ENCODE measurements around the gene CCNY. TPM values are rescaled to one million over a fixed set of nuclear protein-coding genes. Genes with fewer than 3 reads are reported as not detected.
A peak's percentile ranks its signal among the peaks of the same experiment; 100 is the strongest.

CCNY gene
- total RNA-seq, 4 donors from 2014 or later: 23.9 to 68.1 (median 39.5) TPM

DNA sequence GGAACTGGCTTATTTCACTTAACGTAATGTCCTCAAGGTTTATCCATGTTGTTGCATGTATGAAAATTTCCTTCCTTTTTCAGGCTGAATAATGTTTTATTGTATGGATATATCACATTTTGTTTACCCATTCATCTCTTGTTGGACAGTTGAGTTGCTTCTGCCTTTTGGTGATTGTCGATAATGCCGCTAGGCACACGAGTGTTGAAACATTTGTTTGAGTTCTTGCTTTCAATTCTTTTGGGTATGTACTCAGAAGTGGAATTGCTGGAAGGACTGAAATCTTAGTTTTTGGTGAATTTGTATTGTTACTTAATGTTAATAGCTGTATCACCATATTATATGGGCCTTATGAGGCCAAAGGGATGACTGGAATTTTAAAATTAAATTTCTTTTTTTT is 23.6 kb downstream of the CCNY start:
- no peak overlapping the region for H3K4me3 ChIP-seq
- DNase-seq (no peak), ATAC-seq (no peak)
- H3K4me1 ChIP-seq: peaks cover 11 to 24% of the 10 kb centered on the region in 2 donors
- no peaks in the 10 kb centered on the region for H3K36me3 ChIP-seq
- TF ChIP-seq POLR2A (IDR thresholded peaks at IDR 0.05): no peak
- no peak for TF ChIP-seq CTCF (IDR thresholded peaks at IDR 0.05 in 4 of 5, conservative IDR thresholded peaks at IDR 0.05 in 1 of 5)
- H3K27ac ChIP-seq: no peak overlapping the region
- in situ Hi-C loops (cut with MboI; ENCODE audit: low sequenced_read_pairs in 4 of 4) (no loop called here), intact Hi-C loops (cut with DNase I; ENCODE audit: low total_unique reads) (no loop called here)
- H3K27me3 ChIP-seq: no peaks in the 10 kb centered on the region
- H3K9me3 ChIP-seq: no peaks in the 10 kb centered on the region

DNA sequence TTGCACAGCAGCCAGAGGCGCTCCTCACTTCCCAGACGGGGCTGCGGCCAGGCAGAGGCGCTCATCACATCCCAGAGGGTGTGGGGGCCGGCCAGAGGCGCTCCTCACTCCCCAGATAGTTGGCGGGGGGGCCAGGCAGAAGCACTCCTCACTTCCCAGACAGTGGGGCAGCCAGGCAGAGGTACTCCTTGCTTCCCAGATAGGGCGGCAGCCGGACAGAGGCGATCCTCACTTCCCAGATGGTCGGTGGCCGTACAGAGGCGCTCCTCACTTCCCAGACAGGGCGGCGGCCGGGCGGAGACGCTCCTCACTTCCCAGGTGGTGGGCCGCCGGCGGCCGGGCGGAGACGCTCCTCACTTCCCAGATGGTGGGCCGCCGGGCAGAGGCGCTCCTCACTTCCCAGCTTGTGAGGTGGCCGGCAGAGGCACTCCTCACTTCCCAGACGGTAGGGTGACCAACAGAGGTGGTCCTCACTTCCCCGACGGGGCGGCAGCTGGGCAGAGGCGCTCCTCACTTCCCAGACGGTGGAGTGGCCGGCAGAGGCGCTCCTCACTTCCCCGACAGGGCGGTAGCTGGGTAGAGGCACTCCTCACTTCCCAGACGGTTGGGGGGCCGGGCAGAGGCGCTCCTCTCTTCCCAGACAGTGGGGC is 26.5 kb downstream of the CCNY start:
- DNase-seq (no peak), ATAC-seq (no peak)
- in situ Hi-C loops (cut with MboI; ENCODE audit: low sequenced_read_pairs in 4 of 4) (no loop called here), intact Hi-C loops (cut with DNase I; ENCODE audit: low total_unique reads) (no loop called here)
- Histone ChIP-seq H3K4me3 (no peak overlapping the region), H3K27me3 (no peaks in the 10 kb centered on the region), H3K36me3 (no peaks in the 10 kb centered on the region), H3K9me3 (no peaks in the 10 kb centered on the region), H3K27ac (no peak overlapping the region), H3K4me1 (peaks cover 31 to 32% of the 10 kb centered on the region in 2 donors)
- no peak for TF ChIP-seq CTCF (IDR thresholded peaks at IDR 0.05 in 4 of 5, conservative IDR thresholded peaks at IDR 0.05 in 1 of 5)
- TF ChIP-seq POLR2A (IDR thresholded peaks at IDR 0.05): no peak

DNA sequence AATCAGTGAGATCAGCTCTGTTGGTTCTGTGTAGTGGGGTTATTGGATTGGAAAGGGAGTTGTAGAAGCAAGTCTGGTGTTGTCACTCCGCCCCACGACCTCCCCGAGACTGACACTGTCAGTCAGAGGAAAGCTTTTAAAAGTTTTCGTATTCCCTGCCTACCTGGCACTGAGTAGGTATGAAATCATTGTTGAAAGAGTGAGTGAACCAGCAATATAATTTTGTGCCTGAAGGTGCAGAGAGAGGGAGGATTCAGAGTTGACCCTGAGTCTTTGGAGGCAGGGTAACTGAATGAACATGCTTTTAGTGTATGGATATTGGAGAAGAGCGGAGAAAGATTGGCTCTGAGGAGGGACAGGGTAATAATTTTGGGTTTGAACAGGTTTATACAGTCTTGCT is 27.3 kb downstream of the CCNY start:
- Histone ChIP-seq H3K9me3 (no peaks in the 10 kb centered on the region), H3K4me1 (peaks cover 38% of the 10 kb centered on the region in 2 donors), H3K27me3 (no peaks in the 10 kb centered on the region), H3K36me3 (no peaks in the 10 kb centered on the region), H3K4me3 (no peak overlapping the region), H3K27ac (no peak overlapping the region)
- no peak for TF ChIP-seq POLR2A (IDR thresholded peaks at IDR 0.05)
- TF ChIP-seq CTCF (IDR thresholded peaks at IDR 0.05 in 4 of 5, conservative IDR thresholded peaks at IDR 0.05 in 1 of 5): no peak
- ATAC-seq: no peak
- no peak for DNase-seq
- in situ Hi-C loops (cut with MboI; ENCODE audit: low sequenced_read_pairs in 4 of 4): no loop called here
- intact Hi-C loops (cut with DNase I; ENCODE audit: low total_unique reads): no loop called here

DNA sequence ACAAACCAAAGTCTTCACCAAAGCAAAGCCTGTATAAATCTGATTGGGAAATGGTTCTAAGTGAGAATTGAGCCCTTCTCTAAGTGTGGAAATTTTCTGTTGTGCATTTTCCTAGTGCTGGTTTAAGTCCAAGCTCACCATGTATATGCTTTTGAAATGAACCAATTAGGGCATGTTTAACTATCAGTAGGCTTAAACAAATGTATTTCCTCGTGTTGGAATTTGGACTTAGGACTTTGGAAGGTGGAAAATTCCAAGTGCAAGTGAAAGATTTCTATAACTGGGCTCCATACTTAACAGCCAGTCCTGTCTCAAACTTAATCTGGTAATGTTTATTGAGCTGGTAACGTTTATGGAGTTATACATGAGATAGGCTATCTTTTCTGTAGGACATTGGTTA is 28.5 kb downstream of the CCNY start:
- no peak for TF ChIP-seq POLR2A (IDR thresholded peaks at IDR 0.05)
- TF ChIP-seq CTCF (IDR thresholded peaks at IDR 0.05 in 4 of 5, conservative IDR thresholded peaks at IDR 0.05 in 1 of 5): no peak
- Histone ChIP-seq H3K27me3 (no peaks in the 10 kb centered on the region), H3K9me3 (no peaks in the 10 kb centered on the region), H3K36me3 (no peaks in the 10 kb centered on the region), H3K4me1 (peaks cover 48 to 51% of the 10 kb centered on the region in 2 donors), H3K4me3 (no peak overlapping the region), H3K27ac (peak overlapping the region in 2 of 4 donors; percentile 2 to 4)
- intact Hi-C loops (cut with DNase I; ENCODE audit: low total_unique reads) (no loop called here), in situ Hi-C loops (cut with MboI; ENCODE audit: low sequenced_read_pairs in 4 of 4) (no loop called here)
- DNase-seq: no peak
- ATAC-seq: no peak

DNA sequence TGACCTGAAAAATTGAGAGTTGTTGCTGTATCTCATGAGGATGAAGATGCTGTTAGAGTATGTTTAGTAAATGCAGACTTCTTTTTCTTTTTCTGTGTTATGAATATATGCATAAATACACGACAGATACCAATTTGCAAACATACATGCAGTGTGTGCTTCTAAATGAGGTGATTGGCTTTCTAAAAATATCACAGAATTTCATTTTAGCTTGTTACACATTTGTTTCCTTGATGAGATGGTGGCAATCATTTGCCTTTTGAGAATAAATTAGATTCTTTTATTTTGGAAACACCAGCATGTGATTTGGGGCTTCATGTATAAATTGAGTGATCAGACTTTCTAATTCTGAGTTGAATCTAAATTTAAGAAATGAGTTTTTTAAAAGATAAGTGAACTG is 29.7 kb downstream of the CCNY start:
- peak overlapping the region in 1 of 4 donors; percentile 89 for H3K27ac ChIP-seq
- no peaks in the 10 kb centered on the region for H3K27me3 ChIP-seq
- TF ChIP-seq CTCF (IDR thresholded peaks at IDR 0.05 in 4 of 5, conservative IDR thresholded peaks at IDR 0.05 in 1 of 5): no peak
- TF ChIP-seq POLR2A (IDR thresholded peaks at IDR 0.05): no peak
- H3K4me1 ChIP-seq: peaks cover 56 to 61% of the 10 kb centered on the region in 2 donors
- intact Hi-C loops (cut with DNase I; ENCODE audit: low total_unique reads) (no loop called here), in situ Hi-C loops (cut with MboI; ENCODE audit: low sequenced_read_pairs in 4 of 4) (no loop called here)
- H3K4me3 ChIP-seq: no peak overlapping the region
- H3K36me3 ChIP-seq: no peaks in the 10 kb centered on the region
- ATAC-seq (no peak), DNase-seq (no peak)
- H3K9me3 ChIP-seq: no peaks in the 10 kb centered on the region
